HG03159 (cell line): ENCODE results near the gene PRKG1.
A peak's percentile ranks its signal among the peaks of the same experiment; 100 is the strongest.
"Not testable (repeated sequence)": the region's sequence is repeated elsewhere in the genome, so short reads cannot be mapped to it uniquely, and the experiment has no call there.

ENCODE experiments used
- ATAC-seq: cut with Tn5 transposase; IDR thresholded peaks from one replicate; pipeline ENCODE4 v1.9.1; 2021; ENCODE audit warnings: mild to moderate bottlenecking, moderate library complexity; ENCODE audit not compliant: unreplicated experiment

Gene PRKG1

GRCh38 chr10:52135101-52135500, 1060.8 kb downstream of the PRKG1 start:
- ATAC-seq: no peak

DNA sequence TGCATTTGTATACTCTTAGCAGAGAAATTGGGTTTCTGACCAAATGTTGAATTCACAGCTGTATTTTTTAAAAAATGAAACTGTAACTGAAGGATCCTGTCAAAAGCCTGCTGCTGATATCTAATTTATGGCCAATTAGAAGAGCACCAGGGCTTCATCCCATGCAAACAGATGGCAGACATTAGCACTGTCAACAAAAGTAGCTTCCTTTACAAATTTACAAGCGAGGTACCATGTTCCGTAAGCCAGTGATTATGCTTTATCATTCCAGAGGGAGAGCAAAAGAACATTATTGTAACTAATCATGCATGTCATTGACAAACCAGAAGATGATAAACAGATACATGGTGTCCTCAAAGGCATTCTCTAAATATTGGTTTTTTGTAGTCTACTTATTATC, 1062.6 kb downstream of the PRKG1 start:
- ATAC-seq: no peak

GRCh38 chr10:52143338-52143737, 1069.1 kb downstream of the PRKG1 start:
- ATAC-seq: no peak

- ATAC-seq: no peak
These were observed 1071.3 kb downstream of the PRKG1 start for GRCh38 chr10:52145636-52146035.

GRCh38 chr10:52146766-52147165, 1072.5 kb downstream of the PRKG1 start:
- no peak for ATAC-seq

- no peak for ATAC-seq
These were observed 1096.5 kb downstream of the PRKG1 start for GRCh38 chr10:52170776-52171175.

GRCh38 chr10:52172581-52172980, 1098.3 kb downstream of the PRKG1 start:
- ATAC-seq: no peak

GRCh38 chr10:52185256-52185655, 1111.0 kb downstream of the PRKG1 start:
- ATAC-seq: no peak

DNA sequence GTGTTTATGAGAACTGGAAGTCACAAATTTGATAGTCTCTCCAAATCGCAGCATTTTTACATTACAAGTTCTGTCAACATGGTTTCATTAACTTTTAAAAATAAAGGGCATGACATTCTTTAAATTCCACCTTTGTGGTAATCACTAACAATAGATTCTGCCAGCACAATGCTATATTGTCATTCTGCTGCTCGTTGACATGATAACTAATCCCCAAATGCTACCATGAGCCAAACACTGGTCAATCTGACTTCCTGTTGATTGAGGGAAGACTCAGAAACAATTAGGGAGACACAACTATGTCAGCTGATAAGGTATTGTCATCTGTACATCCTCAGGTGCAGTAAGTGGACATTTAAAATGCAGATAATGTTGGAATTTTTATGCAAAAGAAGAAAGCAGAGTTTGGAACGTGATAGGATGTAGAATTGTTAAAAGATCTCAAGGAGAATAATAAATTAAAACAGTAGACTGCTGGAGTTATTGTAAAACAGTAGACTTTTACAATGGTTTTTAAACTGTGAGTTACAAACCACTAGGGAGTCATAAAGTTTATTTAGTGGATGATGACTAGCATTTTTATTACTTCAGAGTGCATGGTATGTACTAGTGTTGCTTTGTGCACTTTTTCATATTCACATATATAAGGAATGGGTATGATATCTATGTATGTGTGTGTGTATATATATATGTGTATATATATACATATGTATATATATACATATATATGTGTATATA, 1113.4 kb downstream of the PRKG1 start:
- ATAC-seq: no peak

DNA sequence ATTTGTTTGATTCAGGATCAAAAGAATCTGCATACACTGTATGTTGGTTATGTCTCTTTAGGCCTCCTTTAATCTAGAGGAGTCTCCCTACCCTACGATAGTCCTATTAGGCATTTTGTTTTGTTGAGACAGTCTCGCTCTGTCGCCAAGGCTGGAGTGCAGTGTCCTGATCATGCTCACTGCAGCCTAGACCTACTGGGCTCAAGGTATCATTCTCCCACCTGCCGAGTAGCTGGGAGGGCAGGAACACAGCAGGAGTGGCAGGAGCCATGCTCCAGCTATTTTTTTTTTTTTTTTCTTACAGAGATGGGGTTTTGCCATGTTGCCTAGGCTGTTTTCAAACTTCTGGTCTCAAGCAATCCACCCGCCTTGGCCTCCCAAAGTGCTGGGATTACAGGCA, 1116.8 kb downstream of the PRKG1 start:
- no peak for ATAC-seq

GRCh38 chr10:52194191-52194590, 1119.9 kb downstream of the PRKG1 start:
- ATAC-seq: no peak

DNA sequence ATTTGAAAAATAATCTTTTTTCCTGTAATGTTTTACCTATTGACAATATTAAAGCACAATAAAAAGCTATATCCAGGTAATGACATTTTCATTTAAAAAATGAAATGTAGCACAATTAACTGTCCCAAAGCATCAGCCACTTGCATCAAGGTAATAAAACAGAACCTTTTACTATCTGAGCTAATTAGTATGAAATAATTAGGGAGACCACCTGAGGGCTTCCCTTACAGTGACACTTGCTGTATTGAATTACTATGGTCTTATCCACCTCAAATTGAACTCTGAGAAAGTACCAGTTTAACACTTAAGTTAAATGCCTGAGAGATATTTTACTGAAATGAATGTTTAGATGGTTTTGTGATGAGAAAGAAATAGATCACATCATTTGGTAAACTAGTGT, 1120.4 kb downstream of the PRKG1 start:
- ATAC-seq: no peak

DNA sequence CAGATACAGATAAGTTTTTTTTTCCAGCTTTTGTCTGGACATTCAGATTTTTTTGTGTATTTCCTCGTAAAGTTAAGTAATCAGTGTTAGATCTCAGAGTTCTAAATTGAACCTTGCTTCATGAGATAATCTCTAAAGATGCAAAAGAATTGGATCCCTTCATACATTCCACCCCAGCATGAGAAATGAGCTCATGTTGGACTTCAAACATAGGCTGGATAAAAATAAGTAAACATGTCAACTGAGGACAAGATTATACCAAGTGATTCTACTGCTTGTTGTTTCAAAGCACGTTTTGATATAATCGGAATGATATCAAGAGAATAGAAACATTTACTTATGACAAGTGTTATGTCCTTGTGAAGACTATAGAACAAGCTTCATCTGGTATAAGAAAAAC, 1122.8 kb downstream of the PRKG1 start:
- ATAC-seq: no peak

DNA sequence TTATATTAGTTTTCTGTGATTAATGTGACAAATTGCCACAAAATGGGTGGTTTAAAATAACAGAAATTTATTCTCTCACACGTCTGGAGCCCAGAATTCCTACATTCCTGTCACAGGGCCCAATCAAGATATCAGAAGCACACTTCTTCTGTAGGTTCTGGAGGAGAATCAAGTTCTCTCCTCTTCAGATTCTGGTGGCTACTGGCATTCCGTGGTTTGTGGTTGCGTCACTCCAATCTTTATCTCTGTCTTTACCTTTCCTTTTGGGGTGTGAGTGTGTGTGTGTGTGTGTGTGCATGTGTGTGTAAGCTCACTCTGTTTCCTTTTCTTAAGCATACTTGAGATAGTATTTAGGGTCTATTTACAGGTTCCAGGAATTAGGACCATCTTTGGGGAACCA, 1124.3 kb downstream of the PRKG1 start:
- ATAC-seq: no peak

DNA sequence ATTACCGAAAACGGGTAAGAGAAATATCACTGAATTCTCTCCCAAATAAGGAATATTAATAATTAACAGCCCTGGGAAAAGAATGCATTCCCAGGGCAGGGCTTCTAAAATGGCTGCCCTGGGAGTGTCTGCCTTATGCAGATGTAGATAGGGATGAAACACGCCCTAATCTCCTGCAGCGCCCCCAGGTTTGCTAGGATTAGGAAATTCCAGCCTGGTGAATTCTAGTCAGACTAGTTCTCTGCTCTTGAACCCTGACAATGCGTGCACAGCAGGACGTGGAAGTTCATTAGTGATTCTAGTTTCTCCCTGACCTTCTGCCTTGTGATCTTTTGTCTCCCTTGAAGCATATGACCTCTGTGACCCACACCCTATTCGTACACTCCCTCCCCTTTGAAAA, 1130.6 kb downstream of the PRKG1 start:
- ATAC-seq: not testable (repeated sequence)

GRCh38 chr10:52208365-52208764, 1134.1 kb downstream of the PRKG1 start:
- no peak for ATAC-seq

DNA sequence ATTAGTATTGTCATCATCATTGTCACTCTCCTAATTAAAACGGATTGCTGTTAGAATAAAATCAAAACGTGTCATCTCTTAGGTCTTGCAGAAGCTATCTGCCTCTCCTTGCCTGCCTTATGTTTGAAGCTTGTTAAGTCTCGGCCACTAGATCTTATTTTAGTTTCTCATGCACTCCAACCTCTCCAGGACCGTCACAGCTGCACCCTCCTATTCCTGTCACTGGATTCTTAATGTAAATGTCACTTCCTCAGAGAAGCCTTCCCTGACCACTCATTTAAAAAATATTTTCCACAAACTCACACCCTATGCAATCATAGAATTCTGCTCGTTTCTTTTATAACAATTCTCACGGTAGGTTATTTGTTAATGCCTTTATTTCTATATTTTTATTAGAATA, 1135.9 kb downstream of the PRKG1 start:
- ATAC-seq: no peak

GRCh38 chr10:52212062-52212461, 1137.8 kb downstream of the PRKG1 start:
- ATAC-seq: no peak

GRCh38 chr10:52212802-52213201, 1138.5 kb downstream of the PRKG1 start:
- ATAC-seq: no peak

- no peak for ATAC-seq
These were observed 1139.0 kb downstream of the PRKG1 start for GRCh38 chr10:52213321-52213752.

- peak; percentile 80 for ATAC-seq
These were observed 1141.6 kb downstream of the PRKG1 start for GRCh38 chr10:52215745-52216361.

GRCh38 chr10:52216852-52217251, 1142.6 kb downstream of the PRKG1 start:
- peak; percentile 63 for ATAC-seq

- no peak for ATAC-seq
These were observed 1143.2 kb downstream of the PRKG1 start for GRCh38 chr10:52217531-52217930.
